Measurements from ENCODE around the gene ARHGAP24.

ARHGAP24 gene

GRCh38 chr4:85591406-85592098 lies 116.6 kb downstream of the ARHGAP24 start:
- no peak for DNase-seq

GRCh38 chr4:85595098-85595775 lies 120.3 kb downstream of the ARHGAP24 start:
- DNase-seq, result no peak

GRCh38 chr4:85595796-85596559 lies 121.0 kb downstream of the ARHGAP24 start:
- no peak for DNase-seq

GRCh38 chr4:85598936-85599335 lies 124.0 kb downstream of the ARHGAP24 start:
- DNase-seq, result no peak

- no peak for DNase-seq
These were observed 125.6 kb downstream of the ARHGAP24 start for GRCh38 chr4:85600501-85600900.

- no peak for DNase-seq
These were observed 128.7 kb downstream of the ARHGAP24 start for GRCh38 chr4:85603437-85604336.

GRCh38 chr4:85606505-85606904 lies 131.6 kb downstream of the ARHGAP24 start:
- no peak for DNase-seq

GRCh38 chr4:85607624-85608023 lies 132.7 kb downstream of the ARHGAP24 start:
- no peak for DNase-seq

GRCh38 chr4:85610450-85610849 lies 135.5 kb downstream of the ARHGAP24 start:
- no peak for DNase-seq

GRCh38 chr4:85611661-85612060 lies 136.7 kb downstream of the ARHGAP24 start:
- DNase-seq, result no peak

GRCh38 chr4:85613901-85614300 lies 139.0 kb downstream of the ARHGAP24 start:
- DNase-seq, result no peak

GRCh38 chr4:85615952-85616351 lies 141.0 kb downstream of the ARHGAP24 start:
- DNase-seq, result no peak

GRCh38 chr4:85617202-85617601 lies 142.3 kb downstream of the ARHGAP24 start:
- DNase-seq, result no peak

GRCh38 chr4:85632981-85633380 lies 158.0 kb downstream of the ARHGAP24 start:
- DNase-seq, result no peak

- no peak for DNase-seq
These were observed 162.8 kb downstream of the ARHGAP24 start for GRCh38 chr4:85637778-85638177.

- no peak for DNase-seq
These were observed 165.0 kb downstream of the ARHGAP24 start for GRCh38 chr4:85639946-85640345.

- DNase-seq, result no peak
These were observed 167.6 kb downstream of the ARHGAP24 start for GRCh38 chr4:85642356-85643100.

GRCh38 chr4:85644061-85644460 lies 169.1 kb downstream of the ARHGAP24 start:
- DNase-seq, result no peak

GRCh38 chr4:85650908-85651307 lies 176.0 kb downstream of the ARHGAP24 start:
- no peak for DNase-seq

- no peak for DNase-seq
These were observed 182.0 kb downstream of the ARHGAP24 start for GRCh38 chr4:85656759-85657505.

- no peak for DNase-seq
These were observed 184.0 kb downstream of the ARHGAP24 start for GRCh38 chr4:85658766-85659439.

Measured in activated T-cell treated with anti-CD3 and anti-CD28 coated beads, Interleukin-2, amount 50 U/mL, for 1 hour (primary cell).